Sigmoid colon (tissue), 4 donors: ENCODE data around the gene GRB2.

Experiments
- EP300 ChIP-seq, 4 donors: sonication (generic); formaldehyde crosslinking; IDR thresholded peaks; one replicate each; pipeline ENCODE4 v1.6.1; 2017; ENCODE audit warnings: antibody characterized with exemption in 4 of 4
- POLR2A ChIP-seq, 2 donors: fragments of 450-650 bp; IDR thresholded peaks; one replicate each; pipeline ENCODE4 v1.6.1; 2016; ENCODE audit warnings: antibody characterized with exemption in 2 of 2, mild to moderate bottlenecking in 2 of 2, moderate library complexity in 2 of 2
- TF ChIP-seq, protein P1 (sequence below), 4 experiments: fragments of 450-650 bp in 3 of 4; fragments of 200-600 bp in 1 of 4; IDR thresholded peaks; one replicate each; pipeline ENCODE4 v1.5.1; 2016 to 2019; ENCODE audit warnings: antibody characterized with exemption in 4 of 4, mild to moderate bottlenecking in 3 of 4, moderate library complexity in 2 of 4

DNA sequence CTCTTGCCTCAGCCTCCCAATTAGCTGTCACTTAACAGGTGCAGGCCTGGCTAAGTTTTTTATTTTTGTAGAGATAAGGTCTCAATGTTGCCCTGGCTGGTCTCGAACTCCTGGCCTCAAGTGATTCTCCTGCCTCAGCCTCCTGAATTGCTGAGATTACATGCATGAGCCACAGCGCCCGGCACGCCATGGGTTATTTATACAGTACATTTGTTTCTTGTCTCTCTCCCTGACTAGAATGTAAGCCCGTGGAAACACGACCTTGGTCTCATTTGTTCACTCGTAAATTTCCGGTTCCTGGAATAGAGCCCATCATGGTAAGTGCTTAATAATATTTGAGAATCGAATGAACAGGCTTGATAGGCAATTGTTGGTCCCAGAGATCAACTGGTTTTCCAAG lies 118.3 kb downstream of the GRB2 start:
- TF ChIP-seq POLR2A (IDR thresholded peaks at IDR 0.05) (no peak), EP300 (IDR thresholded peaks at IDR 0.05) (no peak)
- TF ChIP-seq, protein P1, sequence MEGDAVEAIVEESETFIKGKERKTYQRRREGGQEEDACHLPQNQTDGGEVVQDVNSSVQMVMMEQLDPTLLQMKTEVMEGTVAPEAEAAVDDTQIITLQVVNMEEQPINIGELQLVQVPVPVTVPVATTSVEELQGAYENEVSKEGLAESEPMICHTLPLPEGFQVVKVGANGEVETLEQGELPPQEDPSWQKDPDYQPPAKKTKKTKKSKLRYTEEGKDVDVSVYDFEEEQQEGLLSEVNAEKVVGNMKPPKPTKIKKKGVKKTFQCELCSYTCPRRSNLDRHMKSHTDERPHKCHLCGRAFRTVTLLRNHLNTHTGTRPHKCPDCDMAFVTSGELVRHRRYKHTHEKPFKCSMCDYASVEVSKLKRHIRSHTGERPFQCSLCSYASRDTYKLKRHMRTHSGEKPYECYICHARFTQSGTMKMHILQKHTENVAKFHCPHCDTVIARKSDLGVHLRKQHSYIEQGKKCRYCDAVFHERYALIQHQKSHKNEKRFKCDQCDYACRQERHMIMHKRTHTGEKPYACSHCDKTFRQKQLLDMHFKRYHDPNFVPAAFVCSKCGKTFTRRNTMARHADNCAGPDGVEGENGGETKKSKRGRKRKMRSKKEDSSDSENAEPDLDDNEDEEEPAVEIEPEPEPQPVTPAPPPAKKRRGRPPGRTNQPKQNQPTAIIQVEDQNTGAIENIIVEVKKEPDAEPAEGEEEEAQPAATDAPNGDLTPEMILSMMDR (IDR thresholded peaks at IDR 0.05), result no peak
